RWPE2 (cell line): ENCODE results near the gene DCXR.

Experiments
- ATAC-seq: fragments of 200-7000 bp; cut with Tn5 transposase; 3 replicates; pipeline ENCODE4 v1.9.1; 2021; ENCODE audit warnings: low read depth
- DNase-seq: peaks from one replicate; pipeline ENCODE4 v3.0.0-alpha.2; 2020; ENCODE audit warnings: low spot score
- H3K27ac ChIP-seq: fragments of 450-650 bp; 2 replicates; pipeline ENCODE4 v1.5.1; 2017; ENCODE audit warnings: mild to moderate bottlenecking; ENCODE audit not compliant: poor library complexity, severe bottlenecking
- H3K27me3 ChIP-seq: fragments of 250-450 bp; sonication (Bioruptor Pico); 2 replicates; pipeline ENCODE4 v1.5.1; 2021; ENCODE audit warnings: mild to moderate bottlenecking, moderate library complexity; ENCODE audit not compliant: insufficient read depth, poor library complexity, severe bottlenecking
- H3K36me3 ChIP-seq: fragments of 250-450 bp; sonication (Bioruptor Pico); 2 replicates; pipeline ENCODE4 v1.5.1; 2020; ENCODE audit warnings: low read depth, mild to moderate bottlenecking, moderate library complexity
- H3K4me1 ChIP-seq: fragments of 250-450 bp; sonication (Bioruptor Pico); 2 replicates; pipeline ENCODE4 v1.5.1; 2021; ENCODE audit warnings: mild to moderate bottlenecking, moderate library complexity; ENCODE audit not compliant: insufficient read depth, poor library complexity, severe bottlenecking
- H3K4me3 ChIP-seq: fragments of 250-450 bp; sonication (Bioruptor Pico); 2 replicates; pipeline ENCODE4 v1.5.1; 2021; ENCODE audit warnings: mild to moderate bottlenecking, moderate library complexity; ENCODE audit not compliant: severe bottlenecking
- H3K9me3 ChIP-seq: fragments of 250-450 bp; sonication (Bioruptor Pico); 2 replicates; pipeline ENCODE4 v1.5.1; 2021; ENCODE audit warnings: mild to moderate bottlenecking, moderate library complexity; ENCODE audit not compliant: severe bottlenecking
- TF ChIP-seq, protein P1 (sequence below): fragments of 450-650 bp; IDR thresholded peaks from one replicate; pipeline ENCODE4 v1.5.1; 2017; ENCODE audit warnings: mild to moderate bottlenecking, moderate library complexity; ENCODE audit not compliant: poor library complexity, severe bottlenecking

DCXR gene

DNA sequence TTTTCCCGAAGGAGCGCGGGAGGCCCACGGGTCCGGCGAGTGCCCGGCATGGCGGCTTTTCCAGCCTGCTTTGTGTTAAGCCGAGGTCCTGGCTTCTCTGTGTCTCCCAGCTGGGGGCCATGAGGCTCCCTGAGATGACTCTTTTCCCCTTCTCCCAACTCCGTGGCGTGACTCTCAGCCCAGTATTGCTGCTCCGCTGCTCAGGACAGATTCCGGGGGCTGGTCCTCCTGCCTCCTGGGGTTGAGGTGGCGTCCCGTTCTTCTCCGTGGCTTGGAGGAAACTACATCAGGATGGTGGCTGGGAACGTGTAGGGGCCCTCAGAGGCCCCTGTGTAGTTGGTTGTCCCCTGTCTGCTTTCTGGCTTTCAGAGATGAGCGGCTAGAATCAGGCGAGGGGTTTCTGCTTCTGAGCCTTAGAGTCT is 15.2 kb upstream of the DCXR start:
- ATAC-seq (no peak; the same call in 2 of the 3 replicates), DNase-seq (no peak)
- Histone ChIP-seq H3K9me3 (no peaks in the 10 kb centered on the region), H3K27me3 (no peaks in the 10 kb centered on the region), H3K27ac (peak overlapping the region; percentile 49), H3K36me3 (peaks cover 72% of the 10 kb centered on the region), H3K4me1 (peaks cover 5% of the 10 kb centered on the region), H3K4me3 (peak overlapping the region; percentile 99)
- TF ChIP-seq, protein P1, sequence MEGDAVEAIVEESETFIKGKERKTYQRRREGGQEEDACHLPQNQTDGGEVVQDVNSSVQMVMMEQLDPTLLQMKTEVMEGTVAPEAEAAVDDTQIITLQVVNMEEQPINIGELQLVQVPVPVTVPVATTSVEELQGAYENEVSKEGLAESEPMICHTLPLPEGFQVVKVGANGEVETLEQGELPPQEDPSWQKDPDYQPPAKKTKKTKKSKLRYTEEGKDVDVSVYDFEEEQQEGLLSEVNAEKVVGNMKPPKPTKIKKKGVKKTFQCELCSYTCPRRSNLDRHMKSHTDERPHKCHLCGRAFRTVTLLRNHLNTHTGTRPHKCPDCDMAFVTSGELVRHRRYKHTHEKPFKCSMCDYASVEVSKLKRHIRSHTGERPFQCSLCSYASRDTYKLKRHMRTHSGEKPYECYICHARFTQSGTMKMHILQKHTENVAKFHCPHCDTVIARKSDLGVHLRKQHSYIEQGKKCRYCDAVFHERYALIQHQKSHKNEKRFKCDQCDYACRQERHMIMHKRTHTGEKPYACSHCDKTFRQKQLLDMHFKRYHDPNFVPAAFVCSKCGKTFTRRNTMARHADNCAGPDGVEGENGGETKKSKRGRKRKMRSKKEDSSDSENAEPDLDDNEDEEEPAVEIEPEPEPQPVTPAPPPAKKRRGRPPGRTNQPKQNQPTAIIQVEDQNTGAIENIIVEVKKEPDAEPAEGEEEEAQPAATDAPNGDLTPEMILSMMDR, result no peak

- TF ChIP-seq, protein P1, result no peak
- peak; percentile 65 for ATAC-seq
- no peaks in the 10 kb centered on the region for H3K9me3 ChIP-seq
- H3K4me3 ChIP-seq, result peak within 1 kb of the TSS; percentile 99
- DNase-seq, result no peak
- H3K36me3 ChIP-seq, result peaks cover 72% of the 10 kb centered on the region
- H3K27ac ChIP-seq, result peak within 1 kb of the TSS; percentile 49
- no peaks in the 10 kb centered on the region for H3K27me3 ChIP-seq
- peaks cover 5% of the 10 kb centered on the region for H3K4me1 ChIP-seq
These were observed 14.5 kb upstream of the DCXR start, which contains the start of the genes GPS1 and RFNG for GRCh38 chr17:82051776-82052637. Gene GPS1 (plus strand): TSS chr17:82051898. CDS start chr17:82051932, 34 bp downstream. Gene RFNG (minus strand): TSS chr17:82051811. CDS start chr17:82051766, 45 bp downstream.

DNA sequence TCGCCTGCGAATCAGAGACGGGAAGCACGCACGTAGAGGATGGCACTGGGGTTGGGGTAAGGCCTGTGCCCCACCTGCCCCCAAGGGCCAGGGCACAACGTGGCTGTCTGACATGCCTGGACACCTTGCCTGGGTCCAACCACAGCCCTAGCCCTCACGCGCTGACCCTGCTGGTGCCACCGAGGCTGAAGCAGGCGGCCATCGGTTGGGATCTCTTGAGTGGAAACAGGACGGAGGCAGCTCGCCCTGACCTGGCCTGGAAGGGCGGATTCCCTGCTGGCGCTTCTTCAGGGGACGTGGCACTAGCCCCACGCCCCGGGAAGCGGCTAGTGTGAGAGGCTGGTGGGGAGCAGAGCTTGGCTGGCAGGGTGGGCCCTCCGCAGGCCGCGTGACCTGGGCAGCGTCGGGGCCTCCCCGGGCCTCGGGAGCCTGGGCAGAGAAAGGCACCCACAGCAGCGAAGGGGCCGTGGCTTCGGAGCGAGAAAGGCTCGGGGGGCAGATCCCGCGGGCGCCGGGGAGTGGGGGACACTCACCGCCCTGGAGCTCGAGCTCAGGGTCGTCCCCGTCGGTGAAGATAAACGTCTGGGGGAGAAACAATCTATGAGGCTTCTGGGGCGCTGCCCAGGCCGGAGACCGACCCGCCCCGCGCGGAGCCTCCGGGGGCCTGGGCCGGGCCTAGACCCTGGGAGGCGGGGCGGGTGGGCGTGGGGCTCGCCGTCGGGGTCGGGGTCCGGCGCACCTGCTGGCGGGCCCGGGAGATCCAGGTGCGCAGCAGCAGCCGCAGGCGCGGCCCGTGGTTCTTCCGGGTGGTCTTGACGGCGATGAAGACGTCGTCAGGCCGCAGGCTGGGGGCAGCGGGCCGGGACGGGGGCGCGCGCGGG is 13.5 kb upstream of the DCXR start:
- ATAC-seq (no peak), DNase-seq (no peak)
- Histone ChIP-seq H3K27ac (peak overlapping the region; percentile 49), H3K4me1 (peaks cover 5% of the 10 kb centered on the region), H3K27me3 (no peaks in the 10 kb centered on the region), H3K36me3 (peaks cover 65% of the 10 kb centered on the region), H3K4me3 (peak overlapping the region; percentile 99), H3K9me3 (no peaks in the 10 kb centered on the region)
- TF ChIP-seq, protein P1, result no peak

DNA sequence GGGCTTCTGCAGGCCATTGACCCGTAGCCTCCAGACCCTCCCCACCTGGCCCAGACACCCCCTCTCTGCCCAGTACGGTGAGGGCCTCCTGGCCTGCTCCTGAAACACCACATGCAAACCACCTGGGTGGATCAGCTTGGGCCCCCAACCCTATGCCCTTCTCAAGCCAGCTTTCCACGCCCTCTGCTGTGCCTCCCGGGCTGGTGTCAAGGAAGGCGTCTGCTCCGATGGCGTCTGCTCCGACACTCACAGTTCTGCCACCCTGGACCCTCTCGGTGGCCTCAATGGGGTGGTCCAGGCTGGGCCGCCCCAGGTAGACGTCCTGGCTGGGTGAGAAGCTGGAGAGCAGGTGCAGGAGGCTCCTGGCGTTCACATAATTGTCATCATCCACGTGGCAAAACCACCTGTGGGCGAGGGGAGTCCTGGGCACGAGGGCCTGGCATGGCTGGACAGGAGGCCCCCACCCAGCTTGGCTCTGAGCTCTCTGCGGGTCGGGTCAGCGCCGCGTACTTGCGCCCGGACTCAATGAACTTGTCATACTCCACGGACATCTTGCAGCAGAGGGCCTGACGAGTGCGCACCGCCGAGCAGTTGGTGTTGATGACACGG is 12.8 kb upstream of the DCXR start:
- ATAC-seq, result no peak
- Histone ChIP-seq H3K4me1 (peaks cover 5% of the 10 kb centered on the region), H3K36me3 (peaks cover 62% of the 10 kb centered on the region), H3K27ac (peak overlapping the region; percentile 49), H3K9me3 (no peaks in the 10 kb centered on the region), H3K27me3 (no peaks in the 10 kb centered on the region), H3K4me3 (peak overlapping the region; percentile 99)
- TF ChIP-seq, protein P1, result no peak
- no peak for DNase-seq
